HL-60/S4 (cell line): ENCODE measurements around the gene GREB1L.
"Not testable (repeated sequence)": the region's sequence is repeated elsewhere in the genome, so short reads cannot be mapped to it uniquely, and the experiment has no call there.

Source experiments
- in situ Hi-C: fragments of 300-500 bp; cut with MboI; formaldehyde crosslinking; loops from 2 replicates; pipeline ENCODE4 v1.14.3; 2022; ENCODE audit warnings: low sequenced_read_pairs

The GREB1L gene

GRCh38 chr18:21361307-21361880 lies 119.4 kb downstream of the GREB1L start:
- in situ Hi-C loops, result no loop called here

- in situ Hi-C loops, result no loop called here
Measured at GRCh38 chr18:21362831-21363230, 120.8 kb downstream of the GREB1L start.

- in situ Hi-C loops, result no loop called here
Measured at GRCh38 chr18:21363348-21363747, 121.3 kb downstream of the GREB1L start.

GRCh38 chr18:21364471-21364870 lies 122.4 kb downstream of the GREB1L start:
- in situ Hi-C loops, result no loop called here

GRCh38 chr18:21366896-21367295 lies 124.9 kb downstream of the GREB1L start:
- in situ Hi-C loops, result no loop called here

- in situ Hi-C loops, result no loop called here
Measured at GRCh38 chr18:21369146-21369545, 127.1 kb downstream of the GREB1L start.

GRCh38 chr18:21369597-21369996 lies 127.6 kb downstream of the GREB1L start:
- in situ Hi-C loops, result not testable (repeated sequence)

- in situ Hi-C loops, result no loop called here
Measured at GRCh38 chr18:21383031-21383430, 141.0 kb downstream of the GREB1L start.

- in situ Hi-C loops, result no loop called here
Measured at GRCh38 chr18:21386523-21387240, 144.7 kb downstream of the GREB1L start.

- in situ Hi-C loops, result no loop called here
Measured at GRCh38 chr18:21387886-21388285, 145.9 kb downstream of the GREB1L start.

GRCh38 chr18:21389283-21389682 lies 147.3 kb downstream of the GREB1L start:
- in situ Hi-C loops, result no loop called here

- in situ Hi-C loops, result no loop called here
Measured at GRCh38 chr18:21389903-21390302, 147.9 kb downstream of the GREB1L start.

- in situ Hi-C loops, result no loop called here
Measured at GRCh38 chr18:21391074-21391673, 149.1 kb downstream of the GREB1L start.

GRCh38 chr18:21393986-21394385 lies 152.0 kb downstream of the GREB1L start:
- in situ Hi-C loops, result no loop called here

GRCh38 chr18:21398121-21398520 lies 156.1 kb downstream of the GREB1L start:
- in situ Hi-C loops, result no loop called here

GRCh38 chr18:21402272-21402671 lies 160.2 kb downstream of the GREB1L start:
- in situ Hi-C loops, result no loop called here

GRCh38 chr18:21404426-21404825 lies 162.4 kb downstream of the GREB1L start:
- in situ Hi-C loops, result no loop called here

GRCh38 chr18:21406116-21406515 lies 164.1 kb downstream of the GREB1L start:
- in situ Hi-C loops, result no loop called here

- in situ Hi-C loops, result no loop called here
Measured at GRCh38 chr18:21408681-21409080, 166.6 kb downstream of the GREB1L start.

- in situ Hi-C loops, result no loop called here
Measured at GRCh38 chr18:21433436-21433835, 191.4 kb downstream of the GREB1L start.

- in situ Hi-C loops, result no loop called here
Measured at GRCh38 chr18:21439431-21439846, 197.4 kb downstream of the GREB1L start.

GRCh38 chr18:21441670-21442069 lies 199.6 kb downstream of the GREB1L start:
- in situ Hi-C loops, result loop anchor here (10.0 kb wide), 1 partner anchor 247 kb away; no protein-coding TSS in a partner anchor
